Measurements from ENCODE around the gene IYD.

IYD gene

GRCh38 chr6:150427843-150428242 lies 59.0 kb downstream of the IYD start:
- no peak for TF ChIP-seq CTCF (IDR thresholded peaks at IDR 0.05; ENCODE audit: low read depth, low read length)
- no peak overlapping the region for H3K4me3 ChIP-seq (ENCODE audit: low read depth, low read length)
- in situ Hi-C loops (cut with HindIII; ENCODE audit: low sequenced_read_pairs) = no loop called here
- no peak for DNase-seq (ENCODE audit: low read depth, low spot score)

DNA sequence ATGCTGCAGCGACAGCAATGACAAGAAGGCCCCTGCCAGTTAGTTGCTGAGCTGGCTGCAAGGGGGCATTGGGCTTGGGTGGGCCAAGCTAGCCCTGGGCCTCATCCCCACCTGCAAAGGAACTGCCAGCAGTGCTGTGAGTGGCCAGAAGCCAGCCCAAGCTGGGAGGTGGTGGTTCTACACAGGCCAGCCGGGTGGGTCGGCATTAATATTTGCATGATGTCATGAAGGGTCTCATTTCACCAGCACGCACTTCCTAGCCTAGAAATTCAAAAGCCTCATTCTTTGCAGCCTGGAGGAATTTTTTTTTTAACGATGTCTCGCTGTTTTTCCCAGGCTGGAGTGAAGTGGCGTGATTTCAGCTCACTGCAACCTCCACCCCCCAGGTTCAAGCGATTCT lies 62.0 kb downstream of the IYD start:
- H3K4me3 ChIP-seq (ENCODE audit: low read depth, low read length) = no peak overlapping the region
- in situ Hi-C loops (cut with HindIII; ENCODE audit: low sequenced_read_pairs) = no loop called here
- no peak for DNase-seq (ENCODE audit: low read depth, low spot score)
- no peak for TF ChIP-seq CTCF (IDR thresholded peaks at IDR 0.05; ENCODE audit: low read depth, low read length)

- in situ Hi-C loops (cut with HindIII; ENCODE audit: low sequenced_read_pairs) = no loop called here
- no peak for DNase-seq (ENCODE audit: low read depth, low spot score)
- TF ChIP-seq CTCF (IDR thresholded peaks at IDR 0.05; ENCODE audit: low read depth, low read length) = no peak
- H3K4me3 ChIP-seq (ENCODE audit: low read depth, low read length) = no peak overlapping the region
These were observed 66.5 kb downstream of the IYD start for GRCh38 chr6:150435360-150435759.

DNA sequence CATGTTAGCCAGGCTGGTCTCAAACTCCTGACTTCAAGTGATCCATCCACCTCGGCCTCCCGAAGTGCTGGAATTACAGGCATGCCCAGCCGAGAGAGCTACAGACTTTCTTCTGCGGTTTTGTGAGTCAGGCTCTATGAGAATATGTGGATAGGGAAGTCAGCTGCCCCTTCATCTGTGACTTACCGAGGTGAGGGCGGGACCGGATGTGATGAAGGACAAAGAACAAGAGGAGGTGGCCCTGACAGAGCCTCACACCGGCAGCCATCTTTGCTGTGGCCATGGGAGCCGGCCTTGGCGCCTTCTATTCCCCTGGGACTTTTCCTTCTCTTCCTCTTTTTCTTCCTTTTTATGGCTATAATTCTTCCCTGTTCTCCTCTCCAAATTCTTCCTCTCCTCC lies 67.0 kb downstream of the IYD start:
- in situ Hi-C loops (cut with HindIII; ENCODE audit: low sequenced_read_pairs) = no loop called here
- TF ChIP-seq CTCF (IDR thresholded peaks at IDR 0.05; ENCODE audit: low read depth, low read length) = no peak
- DNase-seq (ENCODE audit: low read depth, low spot score) = peak; percentile 5
- H3K4me3 ChIP-seq (ENCODE audit: low read depth, low read length) = no peak overlapping the region

DNA sequence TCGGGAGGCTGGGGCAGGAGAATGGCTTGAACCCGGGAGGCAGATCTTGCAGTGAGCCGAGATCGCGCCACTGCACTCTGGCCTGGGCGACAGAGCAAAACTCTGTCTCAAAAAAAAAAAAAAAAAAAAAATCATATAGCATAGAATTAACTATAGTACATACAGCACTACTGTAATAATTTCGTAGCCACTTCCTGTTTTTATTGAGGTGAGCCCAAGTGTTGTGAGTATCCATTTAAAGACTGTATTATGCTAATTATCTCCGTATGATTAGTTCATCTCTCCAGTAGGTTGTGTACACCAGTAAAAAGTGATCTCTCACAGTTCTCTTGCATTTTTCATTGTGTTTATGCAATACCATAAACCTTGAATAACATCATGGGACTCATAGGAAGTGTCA lies 70.6 kb downstream of the IYD start:
- in situ Hi-C loops (cut with HindIII; ENCODE audit: low sequenced_read_pairs) = no loop called here
- TF ChIP-seq CTCF (IDR thresholded peaks at IDR 0.05; ENCODE audit: low read depth, low read length) = no peak
- DNase-seq (ENCODE audit: low read depth, low spot score) = no peak
- H3K4me3 ChIP-seq (ENCODE audit: low read depth, low read length) = no peak overlapping the region

GRCh38 chr6:150443621-150444020 lies 74.8 kb downstream of the IYD start:
- no peak overlapping the region for H3K4me3 ChIP-seq (ENCODE audit: low read depth, low read length)
- DNase-seq (ENCODE audit: low read depth, low spot score) = no peak
- in situ Hi-C loops (cut with HindIII; ENCODE audit: low sequenced_read_pairs) = no loop called here
- no peak for TF ChIP-seq CTCF (IDR thresholded peaks at IDR 0.05; ENCODE audit: low read depth, low read length)

GRCh38 chr6:150444308-150444707 lies 75.5 kb downstream of the IYD start:
- DNase-seq (ENCODE audit: low read depth, low spot score) = no peak
- H3K4me3 ChIP-seq (ENCODE audit: low read depth, low read length) = no peak overlapping the region
- in situ Hi-C loops (cut with HindIII; ENCODE audit: low sequenced_read_pairs) = no loop called here
- TF ChIP-seq CTCF (IDR thresholded peaks at IDR 0.05; ENCODE audit: low read depth, low read length) = no peak
